ENCODE results near the gene UBE2H. TPM values are rescaled to one million over a fixed set of nuclear protein-coding genes. Genes with fewer than 3 reads are reported as not detected.
"Not testable (repeated sequence)": the region's sequence is repeated elsewhere in the genome, so short reads cannot be mapped to it uniquely, and the experiment has no call there.

Gene UBE2H
- total RNA-seq, 1 experiment from 2014 or later = 28.8 TPM

DNA sequence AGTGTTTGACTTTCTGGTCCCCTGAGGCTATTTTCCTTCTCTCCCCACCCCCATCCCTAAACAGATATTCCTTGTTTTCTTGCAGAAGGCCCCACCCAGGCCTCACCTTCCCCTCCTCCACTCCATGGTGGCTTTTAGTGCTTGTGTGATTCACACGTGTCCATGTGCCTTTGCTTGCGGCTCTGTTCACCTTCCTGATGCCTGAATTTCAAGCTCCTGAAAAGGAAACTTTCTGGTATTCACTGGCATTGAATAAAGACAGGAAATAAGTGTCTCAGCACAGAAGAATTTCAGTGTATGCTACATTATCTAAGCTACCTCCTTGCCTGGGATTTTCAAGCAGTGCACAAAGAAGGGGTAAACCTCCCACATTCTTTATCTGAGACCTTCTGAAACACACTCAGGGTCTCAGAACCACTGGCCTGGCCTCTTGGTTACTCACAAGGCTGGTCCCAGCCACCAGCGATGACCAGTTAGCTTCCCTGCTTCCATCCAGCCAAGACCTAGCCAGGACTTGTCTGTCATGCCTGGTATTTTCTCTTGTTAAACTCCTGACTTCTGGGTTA lies 17.2 kb upstream of the UBE2H start:
- TF ChIP-seq, protein P1, sequence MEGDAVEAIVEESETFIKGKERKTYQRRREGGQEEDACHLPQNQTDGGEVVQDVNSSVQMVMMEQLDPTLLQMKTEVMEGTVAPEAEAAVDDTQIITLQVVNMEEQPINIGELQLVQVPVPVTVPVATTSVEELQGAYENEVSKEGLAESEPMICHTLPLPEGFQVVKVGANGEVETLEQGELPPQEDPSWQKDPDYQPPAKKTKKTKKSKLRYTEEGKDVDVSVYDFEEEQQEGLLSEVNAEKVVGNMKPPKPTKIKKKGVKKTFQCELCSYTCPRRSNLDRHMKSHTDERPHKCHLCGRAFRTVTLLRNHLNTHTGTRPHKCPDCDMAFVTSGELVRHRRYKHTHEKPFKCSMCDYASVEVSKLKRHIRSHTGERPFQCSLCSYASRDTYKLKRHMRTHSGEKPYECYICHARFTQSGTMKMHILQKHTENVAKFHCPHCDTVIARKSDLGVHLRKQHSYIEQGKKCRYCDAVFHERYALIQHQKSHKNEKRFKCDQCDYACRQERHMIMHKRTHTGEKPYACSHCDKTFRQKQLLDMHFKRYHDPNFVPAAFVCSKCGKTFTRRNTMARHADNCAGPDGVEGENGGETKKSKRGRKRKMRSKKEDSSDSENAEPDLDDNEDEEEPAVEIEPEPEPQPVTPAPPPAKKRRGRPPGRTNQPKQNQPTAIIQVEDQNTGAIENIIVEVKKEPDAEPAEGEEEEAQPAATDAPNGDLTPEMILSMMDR (conservative IDR thresholded peaks at IDR 0.05; ENCODE audit: low read depth, low read length) = no peak
- no peak for TF ChIP-seq EZH2 (IDR thresholded peaks at IDR 0.05; ENCODE audit: borderline replicate concordance, low read depth, low read length, poor library complexity, severe bottlenecking)
- POLR2A ChIA-PET (ENCODE audit: low non-redundant PET) = no interaction called here
- no TSS peak for BruUV-seq (replicated peaks)
- Histone ChIP-seq H3K4me3 (ENCODE audit: low read depth, low read length, poor library complexity, severe bottlenecking) (no peak overlapping the region), H3K27me3 (replicated peaks; ENCODE audit: insufficient read depth, low read depth, low read length, poor library complexity) (no peaks in the 10 kb centered on the region), H3K9me3 (ENCODE audit: low read depth, low read length, poor library complexity, severe bottlenecking) (no peaks in the 10 kb centered on the region), H3K27ac (ENCODE audit: low read depth, low read length, poor library complexity, severe bottlenecking) (no peak overlapping the region), H3K36me3 (ENCODE audit: insufficient read depth, low read length, poor library complexity, severe bottlenecking) (no peaks in the 10 kb centered on the region), H3K4me1 (ENCODE audit: insufficient read depth, low read length, poor library complexity, severe bottlenecking) (no peaks in the 10 kb centered on the region)
- intact Hi-C loops (cut with micrococcal nuclease; ENCODE audit: unreplicated experiment) = no loop called here
- CTCF ChIA-PET = interaction anchor here (0.7 kb wide), 1 partner anchor 41 kb away, joined by 3 read pairs; no protein-coding TSS in a partner anchor
- DNase-seq (ENCODE audit: low spot score) = peak; percentile 29

- intact Hi-C loops (cut with micrococcal nuclease; ENCODE audit: unreplicated experiment) = no loop called here
- no peak for DNase-seq (ENCODE audit: low spot score)
- Histone ChIP-seq H3K27me3 (replicated peaks; ENCODE audit: insufficient read depth, low read depth, low read length, poor library complexity) (no peaks in the 10 kb centered on the region), H3K36me3 (ENCODE audit: insufficient read depth, low read length, poor library complexity, severe bottlenecking) (no peaks in the 10 kb centered on the region), H3K4me3 (ENCODE audit: low read depth, low read length, poor library complexity, severe bottlenecking) (no peak overlapping the region), H3K9me3 (ENCODE audit: low read depth, low read length, poor library complexity, severe bottlenecking) (no peaks in the 10 kb centered on the region), H3K27ac (ENCODE audit: low read depth, low read length, poor library complexity, severe bottlenecking) (no peak overlapping the region), H3K4me1 (ENCODE audit: insufficient read depth, low read length, poor library complexity, severe bottlenecking) (no peaks in the 10 kb centered on the region)
- BruUV-seq (replicated peaks) = no TSS peak
- no peak for TF ChIP-seq EZH2 (IDR thresholded peaks at IDR 0.05; ENCODE audit: borderline replicate concordance, low read depth, low read length, poor library complexity, severe bottlenecking)
- TF ChIP-seq, protein P1 (conservative IDR thresholded peaks at IDR 0.05; ENCODE audit: low read depth, low read length) = no peak
- CTCF ChIA-PET = no interaction called here
- POLR2A ChIA-PET (ENCODE audit: low non-redundant PET) = interaction anchor here (0.6 kb wide), 1 partner anchor 1284 kb away, joined by 3 read pairs; no protein-coding TSS in a partner anchor
These were observed 16.0 kb upstream of the UBE2H start for GRCh38 chr7:129968592-129969383.

- H3K36me3 ChIP-seq (ENCODE audit: insufficient read depth, low read length, poor library complexity, severe bottlenecking); H3K4me3 ChIP-seq (ENCODE audit: low read depth, low read length, poor library complexity, severe bottlenecking); POLR2A ChIA-PET (ENCODE audit: low non-redundant PET); BruUV-seq (replicated peaks); CTCF ChIA-PET; H3K27ac ChIP-seq (ENCODE audit: low read depth, low read length, poor library complexity, severe bottlenecking); H3K27me3 ChIP-seq (replicated peaks; ENCODE audit: insufficient read depth, low read depth, low read length, poor library complexity); DNase-seq (ENCODE audit: low spot score); intact Hi-C loops (cut with micrococcal nuclease; ENCODE audit: unreplicated experiment); H3K9me3 ChIP-seq (ENCODE audit: low read depth, low read length, poor library complexity, severe bottlenecking); H3K4me1 ChIP-seq (ENCODE audit: insufficient read depth, low read length, poor library complexity, severe bottlenecking): not testable (repeated sequence)
These were observed 7.4 kb upstream of the UBE2H start for GRCh38 chr7:129960204-129960475.

All from A673 (cell line).